Epithelial cell of prostate (primary cell): Measurements from ENCODE around the gene DNHD1.
"Not testable (repeated sequence)": the region's sequence is repeated elsewhere in the genome, so short reads cannot be mapped to it uniquely, and the experiment has no call there.

Source experiments
- DNase-seq: peaks from one replicate; pipeline ENCODE4 v3.0.0-alpha.2; 2011; ENCODE audit warnings: low read depth, low spot score
- H3K27ac ChIP-seq: fragments of 450-650 bp; 2 replicates; pipeline ENCODE4 v1.5.1; 2017; ENCODE audit warnings: mild to moderate bottlenecking

The DNHD1 gene

DNA sequence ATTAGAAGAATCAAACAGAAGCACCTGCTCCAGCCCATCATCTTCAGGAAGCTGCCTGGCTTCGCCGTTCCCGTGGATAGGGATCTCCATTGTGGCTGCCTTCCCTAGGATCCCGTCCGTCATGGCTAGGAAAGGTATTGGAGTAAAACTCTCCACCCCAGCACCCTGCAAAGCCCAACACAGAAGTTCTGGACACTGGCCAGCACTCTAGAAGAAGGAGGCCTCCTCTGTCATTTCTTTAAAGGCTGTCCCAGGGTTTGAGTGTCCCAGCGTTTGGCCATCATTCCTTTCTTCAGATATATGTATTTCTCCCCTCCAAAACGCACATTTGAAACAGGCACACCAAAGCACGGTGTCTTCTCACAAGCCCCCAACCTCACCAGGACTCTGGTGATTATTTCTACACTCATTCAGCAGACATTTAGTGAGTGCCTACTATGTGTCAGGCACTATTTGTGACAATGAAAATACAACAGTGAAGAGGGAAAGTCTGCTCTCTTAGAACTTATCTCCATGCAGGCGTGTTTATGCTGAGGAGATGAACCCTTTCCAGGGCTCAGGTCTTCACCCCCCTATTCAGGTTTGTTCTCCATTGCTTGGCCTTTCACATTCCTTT lies 16.7 kb upstream of the DNHD1 start:
- DNase-seq = no peak
- peak overlapping the region; percentile 84 for H3K27ac ChIP-seq

DNA sequence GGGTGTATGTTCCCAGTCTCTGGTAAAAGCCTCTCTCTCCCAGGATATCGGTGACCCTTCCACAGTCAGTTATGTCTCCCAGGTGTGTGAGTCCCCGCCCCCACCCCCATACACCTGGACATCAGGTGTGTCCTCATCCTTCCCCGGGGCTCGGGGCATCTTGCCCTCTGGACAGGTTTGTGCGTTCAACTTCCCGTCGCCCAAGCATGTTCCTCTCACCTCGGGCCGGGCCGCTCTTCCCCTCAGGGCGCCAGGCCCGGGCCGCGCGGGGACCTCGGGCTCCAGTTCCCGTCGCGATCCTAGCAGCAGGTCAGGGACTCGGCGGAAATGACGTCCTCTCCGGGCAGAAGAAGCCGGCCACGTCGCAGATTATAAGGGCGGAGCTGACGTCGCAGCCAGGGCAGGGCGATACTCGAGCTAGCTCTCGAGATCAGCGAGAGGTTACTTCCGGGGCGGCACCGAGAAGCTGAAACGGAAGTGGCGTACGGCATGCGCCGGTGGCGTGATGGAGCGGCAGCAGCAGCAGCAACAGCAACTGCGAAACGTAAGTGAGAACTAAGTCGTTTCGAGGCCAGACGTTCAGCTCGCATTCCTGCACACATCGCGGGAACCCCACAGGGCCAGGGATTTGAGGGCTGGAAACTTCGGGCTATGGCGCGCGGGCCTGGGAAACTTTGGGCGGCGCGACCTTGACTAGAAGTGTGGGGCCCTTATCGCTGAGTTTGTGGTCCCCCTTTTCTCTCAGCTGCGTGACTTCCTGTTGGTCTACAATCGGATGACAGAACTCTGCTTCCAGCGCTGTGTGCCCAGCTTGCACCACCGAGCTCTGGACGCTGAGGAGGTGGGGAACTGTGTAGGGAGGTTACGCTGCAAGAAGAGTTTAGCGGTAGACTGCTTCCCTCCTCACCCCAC lies 15.8 kb upstream of the DNHD1 start, which contains the start of the genes ARFIP2 and TIMM10B:
Gene ARFIP2, minus strand, starts transcription at position 320 of the 912 bp plus-strand sequence. CDS start 910 bp downstream, outside the sequence.
Gene TIMM10B, plus strand, starts transcription at position 490 of the 912 bp plus-strand sequence. Its CDS starts 16 bp downstream, at position 506.
- peak; percentile 92 for DNase-seq
- H3K27ac ChIP-seq = peak within 1 kb of the TSS; percentile 84

DNA sequence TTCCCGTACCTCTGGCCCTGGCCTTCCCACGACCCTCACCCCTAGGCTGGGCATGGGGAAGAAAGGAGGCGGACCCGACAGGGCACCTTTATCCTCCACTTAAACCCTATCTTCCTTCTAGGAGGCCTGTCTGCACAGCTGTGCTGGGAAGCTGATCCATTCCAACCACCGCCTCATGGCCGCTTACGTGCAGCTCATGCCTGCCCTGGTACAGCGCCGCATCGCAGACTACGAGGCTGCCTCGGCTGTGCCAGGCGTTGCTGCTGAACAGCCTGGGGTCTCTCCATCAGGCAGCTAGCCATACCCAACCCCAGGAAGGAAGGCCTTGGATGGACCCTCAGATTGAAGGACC lies 15.2 kb upstream of the DNHD1 start:
- no peak for DNase-seq
- H3K27ac ChIP-seq = peak overlapping the region; percentile 84

DNA sequence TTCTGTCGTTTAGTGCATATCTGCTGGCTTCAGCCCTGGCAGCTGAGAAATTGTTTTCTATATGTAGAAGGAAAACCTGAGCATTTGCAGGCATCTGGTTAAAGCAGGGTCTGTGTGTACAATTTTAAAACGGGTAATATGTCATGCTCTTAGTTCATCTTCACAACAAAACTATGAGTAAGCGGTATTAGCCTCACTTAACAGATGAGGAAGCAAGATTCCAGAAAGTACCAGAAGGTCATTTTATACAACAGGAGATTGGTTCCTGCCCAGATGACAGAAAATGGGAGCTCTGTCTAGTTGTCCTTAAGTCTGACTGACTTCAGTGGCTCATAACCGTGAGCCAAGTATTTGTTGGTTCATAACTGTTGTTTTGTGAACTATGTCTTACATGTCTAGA lies 14.6 kb upstream of the DNHD1 start:
- peak overlapping the region; percentile 84 for H3K27ac ChIP-seq
- DNase-seq = no peak

DNA sequence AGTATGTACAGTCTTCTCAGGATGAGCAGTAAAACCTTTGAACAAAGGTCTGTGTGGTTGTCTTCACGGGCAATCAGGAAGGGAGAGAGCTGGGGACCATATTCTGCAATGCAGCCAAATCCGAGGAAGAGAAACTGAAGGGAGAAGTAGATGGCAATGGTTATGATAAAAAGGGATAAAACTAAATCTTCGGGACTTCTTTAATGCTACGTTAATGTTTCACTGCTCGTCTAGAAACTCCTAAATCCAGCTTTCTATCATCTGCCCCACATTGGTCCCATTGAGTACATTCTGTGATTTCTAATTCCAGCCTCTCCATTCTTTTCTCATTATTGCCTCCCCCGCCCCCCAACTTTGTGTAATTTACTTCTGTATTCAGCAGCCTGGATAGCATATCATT lies 14.1 kb upstream of the DNHD1 start:
- DNase-seq = no peak
- no peak overlapping the region for H3K27ac ChIP-seq

DNA sequence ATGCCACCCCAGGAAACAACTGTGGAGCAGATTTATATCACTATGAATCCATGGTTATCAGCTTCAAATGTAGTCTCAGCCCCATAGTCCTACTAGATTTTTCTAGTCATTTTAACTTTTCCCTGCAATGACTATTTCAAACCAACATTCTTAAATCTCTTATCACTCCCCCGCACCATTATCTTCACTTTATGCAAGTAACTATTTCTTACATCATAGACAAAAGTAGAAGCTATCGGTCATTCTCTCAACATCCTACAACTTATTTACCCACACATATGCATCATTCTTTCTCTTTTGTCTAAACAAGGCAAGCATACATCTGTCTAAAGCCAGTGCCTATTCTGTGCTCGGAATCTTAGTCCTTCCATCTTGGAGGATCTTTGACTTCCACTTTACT lies 11.4 kb upstream of the DNHD1 start:
- no peak for DNase-seq
- no peak overlapping the region for H3K27ac ChIP-seq

DNA sequence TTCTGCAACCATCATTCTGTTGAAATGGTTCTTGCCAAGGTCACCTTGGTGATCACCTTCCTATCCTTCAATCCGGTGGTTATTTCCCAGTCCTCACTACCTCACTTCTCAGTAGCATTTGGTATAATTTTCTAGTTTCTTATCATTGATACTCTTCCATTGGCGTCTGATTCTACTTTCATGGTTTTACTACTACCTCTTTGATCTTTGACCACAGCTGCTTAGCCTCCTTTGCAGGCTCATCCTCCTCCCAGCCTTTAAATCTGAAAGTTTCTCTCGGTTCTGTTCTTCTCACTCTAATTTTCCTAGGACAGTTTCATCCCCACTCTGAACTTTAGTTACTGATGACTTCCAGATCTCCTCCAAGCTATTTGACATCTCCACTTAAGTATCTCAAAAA lies 10.8 kb upstream of the DNHD1 start:
- DNase-seq = no peak
- H3K27ac ChIP-seq = no peak overlapping the region

DNA sequence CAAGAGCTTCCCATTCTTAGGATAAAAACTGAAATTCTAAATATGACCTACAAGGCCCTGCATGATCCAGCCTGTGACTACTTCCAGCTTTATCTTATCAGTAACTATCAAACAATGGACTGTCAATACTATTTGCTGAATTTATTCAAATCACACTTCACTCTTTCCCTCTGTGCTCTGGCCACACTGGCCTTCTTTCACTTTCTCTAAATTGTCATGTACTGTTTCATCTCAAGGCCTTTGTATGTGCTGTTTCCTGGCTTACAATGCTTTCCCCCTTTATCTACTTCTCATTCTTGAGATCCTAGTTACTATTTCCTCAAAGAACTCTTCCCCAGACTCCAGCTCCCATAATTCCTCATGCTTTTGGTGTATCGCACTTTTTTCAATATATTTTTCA lies 10.1 kb upstream of the DNHD1 start:
- no peak overlapping the region for H3K27ac ChIP-seq
- no peak for DNase-seq

DNA sequence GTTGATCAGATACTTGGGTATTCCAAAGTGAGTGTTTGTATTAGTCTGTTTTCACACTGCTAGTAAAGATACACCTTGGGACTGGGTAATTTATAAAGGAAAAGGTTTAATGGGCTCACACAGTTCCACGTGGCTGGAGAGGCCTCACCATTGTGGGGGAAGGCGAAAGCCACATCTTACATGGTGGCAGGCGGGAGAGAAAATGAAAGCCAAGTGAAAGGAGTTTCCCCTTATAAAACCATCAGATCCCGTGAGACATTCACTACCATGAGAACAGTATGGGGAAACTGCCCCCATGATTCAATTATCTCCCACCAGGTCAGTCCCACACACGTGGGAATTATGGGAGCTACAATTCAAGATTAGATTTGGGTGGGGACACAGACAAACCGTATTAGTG lies 8.7 kb upstream of the DNHD1 start:
- H3K27ac ChIP-seq = no peak overlapping the region
- no peak for DNase-seq

DNA sequence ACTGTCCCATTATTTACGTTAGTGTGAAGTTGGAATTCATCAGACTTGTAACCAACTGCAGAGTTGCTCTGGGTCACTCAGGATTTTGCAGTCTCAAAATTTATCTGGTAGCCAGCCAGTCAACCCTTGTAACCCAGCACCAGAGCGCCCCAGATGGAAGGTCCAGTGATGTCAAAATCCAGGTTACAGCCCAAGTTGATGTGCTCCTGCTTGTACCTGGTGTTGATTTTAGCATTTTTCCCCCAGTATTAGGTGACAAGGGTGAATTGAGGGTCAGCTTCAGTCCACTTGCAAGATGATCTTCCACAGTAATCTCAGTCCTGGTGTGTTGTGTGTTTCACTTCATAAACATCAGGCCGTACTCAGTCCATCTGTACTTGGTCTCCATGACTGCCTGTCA lies 8.3 kb upstream of the DNHD1 start:
- H3K27ac ChIP-seq = no peak overlapping the region
- DNase-seq = no peak

DNA sequence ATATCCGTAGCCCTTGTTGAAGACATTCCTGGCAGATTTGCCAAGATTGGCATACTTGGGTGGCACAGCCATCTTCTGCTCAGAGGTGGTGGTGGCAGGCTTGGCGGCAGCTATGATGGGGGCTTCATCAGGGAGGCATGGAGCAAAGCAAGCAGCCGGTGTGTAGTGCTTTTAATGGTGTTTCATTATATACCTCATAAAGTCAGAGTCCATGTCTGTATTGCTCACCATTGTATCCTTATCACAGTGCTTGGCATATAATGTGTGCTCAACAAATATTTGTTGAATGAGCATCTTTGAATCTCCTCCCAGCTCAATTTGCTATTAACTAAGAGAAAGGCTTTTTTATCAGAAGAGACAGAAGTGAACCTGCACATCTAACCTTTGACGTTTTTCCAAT lies 7.8 kb upstream of the DNHD1 start:
- no peak overlapping the region for H3K27ac ChIP-seq
- no peak for DNase-seq

DNA sequence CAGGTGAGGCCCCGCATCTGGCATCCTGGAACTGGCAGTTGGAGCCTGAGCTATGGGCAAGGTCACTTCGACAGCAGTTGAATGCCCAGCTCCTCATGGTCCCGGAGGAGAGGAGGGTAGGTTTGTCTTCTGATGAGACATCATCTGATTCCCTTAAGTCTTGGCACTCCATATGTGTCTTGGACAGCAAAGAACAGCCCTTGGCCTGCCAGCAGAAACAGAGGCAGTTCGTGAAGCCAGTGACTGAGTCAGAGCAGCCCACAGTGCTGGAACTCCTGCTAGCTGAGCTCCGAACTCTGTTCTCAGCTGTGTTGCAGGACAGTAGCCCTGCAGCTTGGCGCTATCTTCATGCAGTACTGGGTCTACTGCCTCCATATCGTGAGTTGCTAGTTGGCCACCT lies 1.0 kb downstream of the DNHD1 start:
- H3K27ac ChIP-seq = no peak overlapping the region
- DNase-seq = no peak

DNA sequence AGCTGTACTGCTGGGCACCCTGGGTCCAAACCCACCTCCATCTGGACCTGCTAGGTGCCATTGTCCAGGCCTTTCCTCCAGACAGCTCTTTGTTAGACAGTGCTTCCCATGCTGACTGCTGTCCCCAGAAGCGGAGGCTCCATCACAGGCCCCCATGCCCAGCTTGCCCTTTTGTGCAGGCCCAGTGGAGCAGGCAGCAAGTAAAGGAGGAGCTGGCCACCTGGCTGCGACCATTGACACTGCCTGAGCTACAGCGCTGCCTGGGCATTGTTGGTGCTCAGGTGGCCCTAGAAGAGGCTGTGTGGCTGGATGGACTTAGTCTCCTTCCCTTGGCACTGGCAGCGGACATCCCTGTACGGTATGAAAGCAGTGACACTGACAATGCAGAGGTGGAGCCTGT lies 1.5 kb downstream of the DNHD1 start:
- no peak for DNase-seq
- no peak overlapping the region for H3K27ac ChIP-seq

DNA sequence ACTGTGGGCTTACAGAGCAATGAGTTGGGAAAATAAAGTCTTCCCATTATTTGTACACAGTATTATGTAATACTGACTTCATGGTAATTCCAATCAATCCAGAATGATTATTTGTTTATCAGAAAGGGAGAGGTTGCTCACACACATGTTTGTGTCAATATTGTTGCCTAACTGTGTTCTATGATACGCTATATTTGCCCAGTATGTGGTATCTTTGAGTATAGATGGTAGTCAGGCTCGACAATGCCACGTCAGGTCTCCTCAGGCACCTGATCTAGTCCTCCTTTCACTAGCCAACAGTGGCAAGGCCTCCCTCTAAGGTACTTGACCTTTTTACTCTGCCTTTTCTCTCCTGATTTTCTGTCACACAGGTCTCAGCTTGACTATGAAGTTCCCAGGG lies 5.3 kb downstream of the DNHD1 start:
- no peak for DNase-seq
- peak overlapping the region; percentile 51 for H3K27ac ChIP-seq

DNA sequence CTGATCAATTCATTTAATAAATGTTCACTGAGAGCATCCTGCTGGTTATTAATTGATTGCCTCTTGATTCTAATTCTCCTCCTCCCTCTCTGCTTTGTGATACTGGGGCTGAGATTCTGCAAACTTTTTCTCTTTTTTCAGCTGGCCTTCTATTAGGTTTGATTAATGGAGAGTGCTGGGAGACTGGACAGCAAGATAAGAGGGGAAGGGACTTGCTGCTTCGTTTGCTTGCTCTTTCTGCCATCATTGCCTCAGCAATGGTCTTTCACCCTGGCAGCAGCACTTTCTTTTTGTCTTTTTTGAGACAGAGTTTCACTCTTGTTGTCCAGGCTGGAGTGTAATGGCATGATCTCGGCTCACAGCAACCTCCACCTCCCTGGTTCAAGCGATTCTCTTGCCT lies 7.1 kb downstream of the DNHD1 start:
- no peak for DNase-seq
- peak overlapping the region; percentile 51 for H3K27ac ChIP-seq

DNA sequence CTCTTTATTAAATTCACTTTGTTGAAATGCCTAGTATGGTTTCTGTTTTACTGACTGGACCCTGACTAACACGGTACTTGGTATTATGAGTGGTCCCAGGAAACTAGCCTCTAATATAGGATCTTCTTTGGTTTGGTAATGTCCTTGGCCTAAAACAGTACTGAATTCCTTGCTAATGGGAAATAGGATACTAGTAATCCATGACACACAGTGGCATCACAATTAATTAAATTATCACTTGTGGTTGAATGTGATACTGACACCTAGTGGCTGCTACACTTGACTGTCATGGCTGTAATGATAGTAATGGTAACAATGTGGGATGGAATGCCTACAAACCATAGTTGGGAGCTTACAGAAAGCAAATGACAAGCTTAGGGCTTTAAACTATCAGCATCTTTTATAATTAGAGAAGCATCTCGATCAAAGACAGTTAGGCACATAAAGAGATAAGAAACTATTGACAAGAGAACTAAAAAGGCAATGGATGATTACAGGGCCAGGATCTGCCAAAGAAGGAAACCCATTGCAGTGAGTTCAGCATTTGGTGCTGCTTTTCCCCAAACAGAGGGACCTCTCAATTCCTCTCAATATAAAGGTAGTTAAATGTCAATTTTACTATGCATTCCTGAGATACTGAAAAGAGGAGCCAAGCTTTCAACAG lies 8.6 kb downstream of the DNHD1 start:
- peak overlapping the region; percentile 51 for H3K27ac ChIP-seq
- peak; percentile 24 for DNase-seq

DNA sequence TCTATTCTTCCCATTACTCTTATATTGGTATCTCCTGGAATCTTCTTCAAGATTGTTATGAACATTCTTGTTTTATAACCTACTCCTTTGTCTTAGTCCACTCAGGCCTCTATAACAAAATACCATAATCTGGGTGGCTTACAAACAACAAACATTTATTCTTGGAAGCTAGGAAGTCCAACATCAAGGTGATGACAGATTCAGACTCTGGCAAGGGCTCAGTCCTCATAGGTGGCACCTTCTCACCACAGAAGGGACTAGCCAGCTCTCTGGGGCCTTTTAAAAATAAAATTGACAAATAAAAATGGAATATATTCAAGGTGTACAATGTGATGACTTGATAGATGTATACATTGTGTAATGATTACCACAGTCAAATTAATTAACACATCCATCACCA lies 19.8 kb downstream of the DNHD1 start:
- DNase-seq = no peak

DNA sequence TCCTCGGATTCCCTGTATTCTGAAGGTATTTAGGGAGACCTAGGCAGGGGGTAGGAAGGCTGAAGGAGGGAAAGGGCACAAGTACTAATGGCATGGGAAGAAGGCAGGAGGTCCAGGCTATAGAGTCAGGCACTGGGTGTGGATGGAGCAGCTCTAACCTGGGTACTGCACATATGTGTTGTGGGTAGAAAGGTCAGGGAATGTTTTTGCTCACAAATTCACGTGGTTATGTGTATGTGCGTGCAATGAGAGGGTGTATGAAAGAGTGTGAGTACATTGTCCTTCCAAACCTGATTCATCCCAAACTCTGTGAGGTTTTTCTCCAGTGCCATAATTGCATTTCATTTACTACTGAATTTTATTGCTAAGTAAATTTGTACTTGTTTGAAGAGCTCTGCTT lies 23.2 kb downstream of the DNHD1 start:
- no peak for DNase-seq

More for the DNA sequence above, 19.8 kb downstream of the DNHD1 start:
- no peak overlapping the region for H3K27ac ChIP-seq

DNA sequence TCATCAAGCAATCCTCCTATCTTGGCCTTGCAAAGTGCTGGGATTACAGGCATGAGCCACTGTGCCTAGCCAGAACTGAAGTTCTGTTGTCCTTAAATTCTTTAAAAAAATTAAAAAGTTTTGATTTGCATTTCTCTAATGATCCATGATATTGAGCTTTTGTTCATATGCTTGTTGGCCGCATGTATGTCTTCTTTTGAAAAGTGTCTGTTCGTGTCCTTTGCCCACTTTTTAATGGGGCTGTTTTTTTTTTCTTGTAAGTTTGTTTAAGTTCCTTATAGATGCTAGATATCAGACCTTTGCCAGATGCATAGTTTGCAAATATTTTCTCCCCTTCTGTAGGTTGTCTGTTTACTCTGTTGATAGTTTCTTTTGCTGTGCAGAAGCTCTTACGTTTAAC lies 24.9 kb downstream of the DNHD1 start:
- DNase-seq, H3K27ac ChIP-seq: not testable (repeated sequence)

More for the DNA sequence above, 23.2 kb downstream of the DNHD1 start:
- no peak overlapping the region for H3K27ac ChIP-seq

DNA sequence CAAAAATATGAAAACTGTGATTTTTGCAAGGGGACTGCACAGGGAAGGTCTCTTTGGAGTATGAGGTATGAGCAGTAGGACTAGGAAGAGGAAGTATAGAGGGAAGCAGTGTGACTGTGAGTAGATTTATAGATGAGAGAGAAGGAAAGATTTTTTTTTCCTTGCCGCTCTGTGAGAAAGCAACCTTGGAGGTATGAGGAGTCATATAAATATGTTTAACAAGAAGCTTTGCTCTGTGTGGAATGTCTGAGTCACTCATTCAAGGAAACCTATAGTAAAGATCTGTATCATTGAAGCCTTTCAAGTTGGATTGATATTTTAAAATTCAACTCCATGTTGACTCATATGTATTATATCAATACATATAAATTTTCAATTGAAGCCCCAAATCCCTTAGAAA lies 26.2 kb downstream of the DNHD1 start:
- peak; percentile 57 for DNase-seq
- H3K27ac ChIP-seq = peak overlapping the region; percentile 32
